Left ventricle myocardium inferior (tissue), 1 donor: ENCODE data around the gene PRPSAP2. TPM values are rescaled to one million over a fixed set of nuclear protein-coding genes. Genes with fewer than 3 reads are reported as not detected.
"Not testable (repeated sequence)": the region's sequence is repeated elsewhere in the genome, so short reads cannot be mapped to it uniquely, and the experiment has no call there.

Experiments used
- DNase-seq: peaks from one replicate; pipeline ENCODE4 v3.0.0-alpha.2; 2020
- H3K27ac ChIP-seq: fragments of 200-600 bp; replicated peaks from 2 replicates; pipeline ENCODE4 v1.8.0; 2021
- H3K27me3 ChIP-seq: fragments of 200-600 bp; 2 replicates; pipeline ENCODE4 v1.8.0; 2021; ENCODE audit warnings: low read depth
- H3K36me3 ChIP-seq: fragments of 200-600 bp; 2 replicates; pipeline ENCODE4 v1.8.0; 2021
- H3K4me1 ChIP-seq: fragments of 200-600 bp; 2 replicates; pipeline ENCODE4 v1.8.0; 2021
- H3K4me3 ChIP-seq: fragments of 200-600 bp; 2 replicates; pipeline ENCODE4 v1.8.0; 2021; ENCODE audit warnings: mild to moderate bottlenecking, moderate library complexity
- H3K9me3 ChIP-seq: fragments of 200-600 bp; replicated peaks from 2 replicates; pipeline ENCODE4 v1.8.0; 2021
- intact Hi-C: fragments of 100-400 bp; cut with micrococcal nuclease; formaldehyde crosslinking; loops from one replicate; pipeline ENCODE4 v1.11.0; 2022
- long read RNA-seq: library from polyadenylated mRNA; unstranded; transcript quantifications from one replicate; pipeline ENCODE4 v2.0.0, GENCODE V29; 2021
- total RNA-seq: library from RNA; stranded (reverse); fragmentation: NEBNext Ultra II Directional; extraction: Animal tissue kit (Norgen Biotek cat#: 25700); gene quantifications from one replicate; pipeline ENCODE4 v1.2.1, GENCODE V29; 2021
- TF ChIP-seq, protein P1 (sequence below): fragments of 200-600 bp; IDR thresholded peaks from 2 replicates; pipeline ENCODE4 v1.8.0; 2021; ENCODE audit warnings: antibody characterized with exemption, mild to moderate bottlenecking, borderline replicate concordance
- donor health status: DM: no; HTN: yes; CAD: no; lungs with severe emphysema.

Gene PRPSAP2, protein sequence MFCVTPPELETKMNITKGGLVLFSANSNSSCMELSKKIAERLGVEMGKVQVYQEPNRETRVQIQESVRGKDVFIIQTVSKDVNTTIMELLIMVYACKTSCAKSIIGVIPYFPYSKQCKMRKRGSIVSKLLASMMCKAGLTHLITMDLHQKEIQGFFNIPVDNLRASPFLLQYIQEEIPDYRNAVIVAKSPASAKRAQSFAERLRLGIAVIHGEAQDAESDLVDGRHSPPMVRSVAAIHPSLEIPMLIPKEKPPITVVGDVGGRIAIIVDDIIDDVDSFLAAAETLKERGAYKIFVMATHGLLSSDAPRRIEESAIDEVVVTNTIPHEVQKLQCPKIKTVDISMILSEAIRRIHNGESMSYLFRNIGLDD
- total RNA-seq = 22.3 TPM
- long read RNA-seq, transcript PRPSAP2-201 (12 exons, 1,910 nt) = major isoform, 9 of 31 reads
- long read RNA-seq, partial matches to known transcripts = 0 of 31 reads
- long read RNA-seq, other reads (novel, unspliced or antisense) = 21 of 31 reads

DNA sequence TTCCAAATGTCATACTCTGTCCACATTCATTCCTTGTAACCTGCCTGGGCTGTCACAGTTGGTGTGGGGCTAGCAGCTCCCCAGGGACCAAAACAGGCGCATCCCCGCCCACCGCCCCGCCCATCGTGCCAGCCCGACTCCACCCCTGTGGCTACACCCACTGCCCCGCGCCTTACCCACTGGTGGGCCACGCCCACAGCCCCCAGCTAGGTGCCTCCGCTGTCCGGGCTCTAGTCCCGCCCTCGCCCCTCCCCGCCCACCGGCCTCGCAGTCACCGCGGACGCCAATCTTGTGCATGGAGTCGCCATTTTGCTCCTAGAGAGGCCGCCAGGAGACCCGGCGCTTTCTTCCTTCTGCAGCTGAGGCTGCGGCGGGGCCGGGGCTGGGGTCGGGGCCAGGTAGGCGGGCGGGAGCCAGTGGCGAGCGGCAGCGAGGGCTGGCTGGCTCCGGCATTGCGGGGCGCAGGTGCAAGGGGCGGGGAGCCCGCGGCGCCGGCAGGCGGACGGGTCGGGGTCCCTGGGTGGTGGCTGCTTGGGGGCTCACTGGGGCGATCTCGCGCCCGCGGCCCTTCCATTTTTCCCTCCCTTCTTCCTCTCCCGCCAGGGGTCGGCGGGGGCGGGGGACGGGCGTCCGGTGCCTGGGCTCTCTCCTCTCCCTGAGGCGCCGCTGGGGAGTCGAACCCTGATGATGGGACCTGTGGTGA, at the start of gene PRPSAP2:
PRPSAP2 (plus strand) TSS at position 268 of the 703 bp plus-strand sequence. CDS start 7,703 bp downstream, outside the sequence.
- DNase-seq = peak; percentile 96
- peak within 1 kb of the TSS; percentile 86 for H3K4me3 ChIP-seq
- TF ChIP-seq, protein P1, sequence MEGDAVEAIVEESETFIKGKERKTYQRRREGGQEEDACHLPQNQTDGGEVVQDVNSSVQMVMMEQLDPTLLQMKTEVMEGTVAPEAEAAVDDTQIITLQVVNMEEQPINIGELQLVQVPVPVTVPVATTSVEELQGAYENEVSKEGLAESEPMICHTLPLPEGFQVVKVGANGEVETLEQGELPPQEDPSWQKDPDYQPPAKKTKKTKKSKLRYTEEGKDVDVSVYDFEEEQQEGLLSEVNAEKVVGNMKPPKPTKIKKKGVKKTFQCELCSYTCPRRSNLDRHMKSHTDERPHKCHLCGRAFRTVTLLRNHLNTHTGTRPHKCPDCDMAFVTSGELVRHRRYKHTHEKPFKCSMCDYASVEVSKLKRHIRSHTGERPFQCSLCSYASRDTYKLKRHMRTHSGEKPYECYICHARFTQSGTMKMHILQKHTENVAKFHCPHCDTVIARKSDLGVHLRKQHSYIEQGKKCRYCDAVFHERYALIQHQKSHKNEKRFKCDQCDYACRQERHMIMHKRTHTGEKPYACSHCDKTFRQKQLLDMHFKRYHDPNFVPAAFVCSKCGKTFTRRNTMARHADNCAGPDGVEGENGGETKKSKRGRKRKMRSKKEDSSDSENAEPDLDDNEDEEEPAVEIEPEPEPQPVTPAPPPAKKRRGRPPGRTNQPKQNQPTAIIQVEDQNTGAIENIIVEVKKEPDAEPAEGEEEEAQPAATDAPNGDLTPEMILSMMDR = no peak
- H3K27ac ChIP-seq = peak within 1 kb of the TSS; percentile 93
- intact Hi-C loops = no loop called here
- peaks cover 50% of the 10 kb centered on the region for H3K4me1 ChIP-seq
- no peaks in the 10 kb centered on the region for H3K9me3 ChIP-seq
- no peaks in the 10 kb centered on the region for H3K36me3 ChIP-seq
- no peaks in the 10 kb centered on the region for H3K27me3 ChIP-seq

DNA sequence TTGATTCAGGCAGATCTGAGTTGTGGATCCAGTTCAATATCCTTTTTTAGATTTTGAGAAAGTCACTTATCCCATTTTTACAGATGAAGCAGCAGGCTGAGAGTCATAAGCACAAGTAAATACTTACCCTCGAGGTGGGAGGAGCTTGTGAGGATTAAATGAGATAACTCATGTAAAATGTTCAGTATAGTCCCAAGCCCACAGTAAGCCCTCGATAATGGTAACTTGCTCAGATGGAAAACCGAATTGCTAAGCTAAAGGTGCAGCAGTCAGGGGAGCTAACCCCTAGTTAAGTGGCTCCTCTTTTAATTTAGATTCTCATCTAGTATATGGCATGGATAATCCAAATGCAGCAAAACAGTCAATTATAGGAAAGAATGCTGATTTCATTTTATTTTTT, 42.0 kb upstream of the PRPSAP2 start:
- H3K36me3 ChIP-seq, H3K27me3 ChIP-seq, H3K4me1 ChIP-seq, H3K9me3 ChIP-seq, H3K27ac ChIP-seq, DNase-seq, intact Hi-C loops, H3K4me3 ChIP-seq: not testable (repeated sequence)

DNA sequence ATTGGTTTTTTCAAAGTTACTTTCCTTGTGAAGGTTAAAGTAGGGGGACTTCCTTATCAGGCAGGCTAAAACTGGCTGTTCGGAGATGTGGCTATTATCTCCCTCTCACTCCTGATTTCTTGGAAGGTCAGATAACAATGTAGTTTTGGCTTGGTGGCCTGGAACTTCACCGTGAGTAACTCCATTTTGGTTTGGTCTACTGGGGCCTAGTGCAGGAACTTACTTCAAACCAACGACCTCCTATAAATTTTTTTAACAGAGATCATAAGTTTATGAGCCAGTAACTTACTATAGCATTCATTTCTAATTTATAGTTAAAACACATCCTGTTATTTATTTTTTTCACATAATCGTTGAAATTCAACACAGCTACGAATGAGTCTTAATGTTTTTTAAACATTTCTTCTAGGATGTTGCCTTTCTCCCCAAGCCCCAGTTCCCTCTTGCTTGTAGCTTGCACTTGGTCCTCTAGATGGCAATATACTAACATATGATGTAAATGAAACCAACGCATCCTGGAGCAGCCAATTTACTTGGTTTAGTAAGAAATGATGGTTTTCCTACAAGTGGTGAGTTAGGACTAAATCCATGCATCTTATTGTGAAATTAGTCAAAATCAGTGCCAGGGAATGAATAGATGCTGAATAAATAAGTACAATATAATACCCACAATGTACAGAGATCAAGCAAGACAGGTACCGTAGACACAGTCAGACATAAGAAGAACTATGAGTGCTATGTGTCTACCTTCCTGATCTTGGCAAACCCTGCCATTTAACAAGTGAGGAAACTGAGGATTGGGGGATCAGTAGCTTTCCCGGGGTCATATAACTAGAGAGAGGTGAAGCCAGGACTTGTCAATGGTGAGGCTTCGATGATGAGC, 41.2 kb upstream of the PRPSAP2 start:
- TF ChIP-seq, protein P1 = peak; percentile 78
- H3K27me3 ChIP-seq, intact Hi-C loops, H3K4me3 ChIP-seq, DNase-seq, H3K9me3 ChIP-seq, H3K36me3 ChIP-seq, H3K27ac ChIP-seq, H3K4me1 ChIP-seq: not testable (repeated sequence)

DNA sequence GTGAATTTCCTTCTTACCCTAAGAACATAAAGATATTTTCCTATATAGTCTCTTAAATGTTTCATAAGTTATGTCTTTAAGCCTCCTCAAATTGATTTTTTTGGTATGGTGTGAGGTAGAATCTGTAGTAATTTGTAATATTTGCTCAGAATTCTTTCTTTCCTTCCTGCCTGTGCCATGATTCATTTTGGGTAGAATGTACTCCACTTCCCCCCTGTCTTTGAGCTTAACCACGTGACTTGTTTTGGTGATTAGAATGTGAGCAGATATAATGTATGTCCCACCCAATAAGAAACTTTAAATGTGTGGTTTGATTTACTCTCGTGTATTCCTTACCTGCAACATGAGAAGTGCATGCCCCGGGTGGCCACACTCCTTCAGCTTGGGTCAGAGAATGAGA, 36.5 kb upstream of the PRPSAP2 start:
- H3K27me3 ChIP-seq, intact Hi-C loops, H3K27ac ChIP-seq, H3K4me1 ChIP-seq, DNase-seq, H3K4me3 ChIP-seq, H3K36me3 ChIP-seq, H3K9me3 ChIP-seq: not testable (repeated sequence)

DNA sequence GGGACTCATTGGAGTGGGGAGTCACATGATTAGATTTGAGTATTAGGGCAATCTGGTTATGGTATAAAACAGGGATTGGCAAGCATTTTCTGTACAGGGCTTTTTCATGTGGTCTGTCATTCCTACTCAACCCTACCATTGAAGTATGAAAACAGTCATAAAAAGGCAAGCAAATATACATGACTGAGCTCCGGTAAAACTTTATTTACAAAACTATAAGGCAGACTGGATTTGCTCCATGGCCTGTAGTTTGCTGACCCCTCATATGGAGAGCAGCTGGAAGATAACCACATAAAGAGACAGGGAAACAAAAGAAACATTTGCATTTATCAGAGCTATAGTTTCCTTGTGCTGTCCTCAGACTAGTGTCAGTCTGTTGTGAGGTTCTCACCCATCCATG, 30.3 kb upstream of the PRPSAP2 start:
- H3K9me3 ChIP-seq, H3K27me3 ChIP-seq, H3K36me3 ChIP-seq, DNase-seq, H3K4me3 ChIP-seq, H3K4me1 ChIP-seq, H3K27ac ChIP-seq, intact Hi-C loops: not testable (repeated sequence)

DNA sequence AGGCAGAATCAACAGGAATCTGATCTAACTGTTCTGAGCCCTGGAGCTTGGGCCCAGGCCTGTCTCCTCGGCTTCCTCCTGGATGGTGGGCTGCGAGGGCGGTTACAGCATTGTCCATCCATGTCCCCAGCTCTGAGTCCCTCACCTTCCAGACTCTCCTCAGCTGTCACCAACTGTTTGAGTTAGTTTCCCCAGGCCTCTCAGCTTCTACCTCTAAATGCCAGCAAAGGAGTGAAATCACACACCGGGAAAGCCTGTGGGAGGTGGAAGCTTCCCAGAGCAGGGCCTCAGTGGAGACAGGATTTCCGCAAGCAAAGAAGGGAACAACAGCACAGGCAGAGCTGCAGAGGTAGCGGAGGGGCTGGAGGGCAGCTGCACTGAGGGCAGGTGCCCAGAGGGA, 9.4 kb upstream of the PRPSAP2 start:
- intact Hi-C loops = no loop called here
- H3K27ac ChIP-seq = no peak overlapping the region
- H3K36me3 ChIP-seq = no peaks in the 10 kb centered on the region
- DNase-seq = no peak
- TF ChIP-seq, protein P1 = no peak
- no peak overlapping the region for H3K4me3 ChIP-seq
- no peaks in the 10 kb centered on the region for H3K27me3 ChIP-seq
- H3K4me1 ChIP-seq = no peaks in the 10 kb centered on the region
- H3K9me3 ChIP-seq = no peaks in the 10 kb centered on the region
